HepG2 (cell line): Measurements from ENCODE around the gene CORO1C. TPM values are rescaled to one million over a fixed set of nuclear protein-coding genes. Genes with fewer than 3 reads are reported as not detected.

ENCODE experiments used
- ATAC-seq: fragments of 200-7000 bp; cut with Tn5 transposase; 3 replicates; pipeline ENCODE4 v1.9.1; 2020; ENCODE audit warnings: mild to moderate bottlenecking, moderate library complexity
- BruUV-seq: library from RNA; stranded (reverse); fragments of 400-500 nt; replicated peaks from 2 replicates; lab custom pipeline; 2021; lab: Mats Ljungman, UMichigan
- CTCF ChIA-PET: fragments of 300-600 bp; formaldehyde crosslinking; extraction: SDS; loops from one replicate; lab custom pipeline; 2021; ENCODE audit warnings: low total read pairs, inconsistent platforms, low intra/inter-chr PET ratio; lab: Yijun Ruan, JAX
- POLR2A ChIA-PET: fragments of 350-600 bp; sonication (Branson Sonifier 250); formaldehyde crosslinking; loops from one replicate; lab custom pipeline; 2020; ENCODE audit warnings: antibody characterized with exemption, inconsistent platforms; lab: Yijun Ruan, JAX
- DNase-seq: peaks from one replicate; pipeline ENCODE4 v3.0.0-alpha.2; 2015; ENCODE audit warnings: low spot score
- FAIRE-seq: peaks from 3 replicates; lab custom pipeline; 2011; peaks lifted over from hg19 to GRCh38; lab: Jason Lieb, UNC
- H2AFZ ChIP-seq: one replicate; pipeline ENCODE4 v1.6.1; 2011; ENCODE audit warnings: low read length, inconsistent platforms
- H3K27ac ChIP-seq: fragments of 300-600 bp; 3 replicates; pipeline ENCODE4 v1.8.0; 2011; ENCODE audit warnings: mixed run types, mild to moderate bottlenecking, mixed read lengths, low read length, inconsistent platforms; ENCODE audit not compliant: insufficient read depth; ENCODE audit errors: extremely low read length
- H3K27me3 ChIP-seq, 2 experiments: fragments of 200-600 bp in 1 of 2; 2 replicates in 1 of 2; 3 replicates in 1 of 2; pipeline versions ENCODE4 v1.6.0 to v1.8.0; 2011; ENCODE audit warnings: low read length in 2 of 2, mild to moderate bottlenecking in 2 of 2, moderate library complexity in 2 of 2, inconsistent platforms in 1 of 2; ENCODE audit not compliant: insufficient read depth in 2 of 2, control insufficient read depth in 1 of 2
- H3K36me3 ChIP-seq, 2 experiments: fragments of 200-600 bp in 1 of 2; replicated peaks in 1 of 2; 2 replicates in 1 of 2; 3 replicates in 1 of 2; pipeline versions ENCODE4 v1.5.1 to v1.8.0; 2011; ENCODE audit warnings: low read length in 2 of 2, inconsistent platforms in 1 of 2; ENCODE audit not compliant: insufficient read depth in 2 of 2, control insufficient read depth in 1 of 2
- H3K4me1 ChIP-seq: 2 replicates; pipeline ENCODE4 v1.5.1; 2012; ENCODE audit warnings: low read length, inconsistent platforms; ENCODE audit not compliant: insufficient read depth
- H3K4me2 ChIP-seq: 2 replicates; pipeline ENCODE4 v1.6.0; 2011; ENCODE audit warnings: low read depth, low read length, inconsistent platforms
- H3K4me3 ChIP-seq, 3 experiments: fragments of 200-600 bp in 1 of 3; sonication (generic), shearing (Covaris generic) in 1 of 3; replicated peaks in 1 of 3; 2 replicates each; pipeline ENCODE4 v1.5.1; 2011 to 2016; ENCODE audit warnings: low read length in 3 of 3, inconsistent platforms in 2 of 3, low read depth in 2 of 3, mild to moderate bottlenecking in 2 of 3, control low read depth in 1 of 3, mixed read lengths in 1 of 3; ENCODE audit not compliant: insufficient read depth in 1 of 3
- H3K79me2 ChIP-seq: one replicate; pipeline ENCODE4 v1.6.1; 2011; ENCODE audit warnings: low read length, inconsistent platforms; ENCODE audit not compliant: insufficient read depth
- H3K9ac ChIP-seq: 2 replicates; pipeline ENCODE4 v1.6.0; 2011; ENCODE audit warnings: mild to moderate bottlenecking, low read depth, low read length, inconsistent platforms; ENCODE audit not compliant: insufficient read depth
- H3K9me3 ChIP-seq: 2 replicates; pipeline ENCODE4 v1.5.1; 2012; ENCODE audit warnings: mild to moderate bottlenecking, low read length
- H4K20me1 ChIP-seq: 2 replicates; pipeline ENCODE4 v1.6.0; 2011; ENCODE audit warnings: inconsistent platforms, mild to moderate bottlenecking, low read length, moderate library complexity; ENCODE audit not compliant: insufficient read depth
- CBFB ChIP-seq: sonication (generic); formaldehyde crosslinking; IDR thresholded peaks from 2 replicates; pipeline ENCODE4 v1.4.0; 2020; ENCODE audit warnings: missing genetic modification reagents
- PHF20 ChIP-seq: sonication (generic); formaldehyde crosslinking; IDR thresholded peaks from 2 replicates; pipeline ENCODE4 v1.5.0; 2020; ENCODE audit warnings: mild to moderate bottlenecking, missing genetic modification reagents
- SKI ChIP-seq: fragments of 450-650 bp; IDR thresholded peaks from one replicate; pipeline ENCODE4 v1.6.1; 2018; ENCODE audit warnings: mild to moderate bottlenecking; ENCODE audit not compliant: partially characterized antibody
- SRSF9 ChIP-seq: fragments of 200-400 bp; formaldehyde crosslinking; IDR thresholded peaks from 2 replicates; pipeline ENCODE4 v1.6.1; 2018; ENCODE audit warnings: borderline replicate concordance, mild to moderate bottlenecking, low read depth, low read length; ENCODE audit not compliant: insufficient read depth, poor library complexity, severe bottlenecking
- ZNF558 ChIP-seq: sonication (generic); formaldehyde crosslinking; IDR thresholded peaks from 2 replicates; pipeline ENCODE4 v1.9.0; 2022; ENCODE audit warnings: mild to moderate bottlenecking, missing genetic modification reagents, borderline replicate concordance
- WGBS: methylation state at CpG from one replicate; pipeline ENCODE4 v1.1.6; 2017; ENCODE audit warnings: low lambda C conversion rate; 5-methylcytosine and 5-hydroxymethylcytosine counted together
- in situ Hi-C: cut with HindIII; loops from 2 replicates; pipeline ENCODE4 v1.10.0; 2017; ENCODE audit warnings: low pct_unique_long_range_greater_than_20kb; ENCODE audit not compliant: extremely low pct_ligation_motif_present
- intact Hi-C: fragments of 100-400 bp; cut with micrococcal nuclease; formaldehyde crosslinking; loops from one replicate; pipeline ENCODE4 v1.10.0; 2022; ENCODE audit not compliant: unreplicated experiment
- polyA plus RNA-seq, 8 experiments: library from polyadenylated mRNA; depleted of rRNA in 3 of 8; stranded (reverse) in 7 of 8; unstranded in 1 of 8; fragments of >200 nt; fragmentation: Illumina TruSeq in 4 of 8; extraction: Trizol in 4 of 8; gene quantifications; 2 replicates each; pipeline versions ENCODE4 v1.2.1 to v1.2.3, GENCODE V29; 2011 to 2016; ENCODE audit warnings: low read depth in 4 of 8, missing spikeins in 1 of 8, mixed read lengths in 1 of 8; ENCODE audit not compliant: insufficient read depth in 1 of 8
- total RNA-seq, 5 experiments: library from RNA; depleted of rRNA; stranded (reverse); fragments of >200 nt; fragmentation: Illumina TruSeq; extraction: Trizol; gene quantifications; 2 replicates each; pipeline ENCODE4 v1.2.3, GENCODE V29; 2016; ENCODE audit warnings: low read depth in 1 of 5
- TF ChIP-seq, protein P1 (sequence below): sonication (generic); formaldehyde crosslinking; IDR thresholded peaks from 2 replicates; pipeline ENCODE4 v1.4.0; 2020; ENCODE audit warnings: missing genetic modification reagents, mild to moderate bottlenecking, borderline replicate concordance
- TF ChIP-seq, protein P2 (sequence below): sonication (generic); formaldehyde crosslinking; IDR thresholded peaks from 2 replicates; pipeline ENCODE4 v1.4.0; 2020; ENCODE audit warnings: missing genetic modification reagents

The CORO1C gene
- total and polyA plus RNA-seq, 2 of the 13 experiments (the other 11 are each of a cell fraction or from before 2014, with no cell fraction given), result 73.7 to 131 TPM

DNA sequence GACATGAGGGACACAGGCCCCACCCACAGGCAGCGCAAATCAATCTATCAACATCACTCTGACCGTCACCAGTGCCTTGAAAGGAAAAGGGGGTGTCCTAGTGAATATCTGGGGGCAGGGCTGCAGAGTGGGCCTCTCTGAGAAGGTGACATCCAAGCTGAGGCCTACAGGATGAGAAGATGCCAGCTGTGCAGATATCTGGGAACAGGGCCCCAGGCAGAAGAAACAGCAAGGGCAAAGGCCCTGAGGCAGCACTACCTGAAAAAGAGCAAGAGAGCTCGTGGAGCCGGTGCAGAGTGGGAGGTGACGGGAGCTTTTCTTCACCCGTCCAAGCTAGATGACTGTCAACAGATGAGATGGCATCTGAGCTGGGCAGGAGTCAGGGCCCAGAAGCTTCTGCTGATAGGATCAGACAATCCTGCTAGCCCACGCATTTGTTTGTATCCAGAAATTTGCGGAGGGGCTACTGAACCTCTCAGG is 120.9 kb downstream of the CORO1C start (continued):
- TF ChIP-seq CBFB (CRISPR knock-in tag) (no peak), SKI (no peak), PHF20 (CRISPR knock-in tag) (no peak), ZNF558 (CRISPR knock-in tag) (no peak)
- TF ChIP-seq, protein P1, sequence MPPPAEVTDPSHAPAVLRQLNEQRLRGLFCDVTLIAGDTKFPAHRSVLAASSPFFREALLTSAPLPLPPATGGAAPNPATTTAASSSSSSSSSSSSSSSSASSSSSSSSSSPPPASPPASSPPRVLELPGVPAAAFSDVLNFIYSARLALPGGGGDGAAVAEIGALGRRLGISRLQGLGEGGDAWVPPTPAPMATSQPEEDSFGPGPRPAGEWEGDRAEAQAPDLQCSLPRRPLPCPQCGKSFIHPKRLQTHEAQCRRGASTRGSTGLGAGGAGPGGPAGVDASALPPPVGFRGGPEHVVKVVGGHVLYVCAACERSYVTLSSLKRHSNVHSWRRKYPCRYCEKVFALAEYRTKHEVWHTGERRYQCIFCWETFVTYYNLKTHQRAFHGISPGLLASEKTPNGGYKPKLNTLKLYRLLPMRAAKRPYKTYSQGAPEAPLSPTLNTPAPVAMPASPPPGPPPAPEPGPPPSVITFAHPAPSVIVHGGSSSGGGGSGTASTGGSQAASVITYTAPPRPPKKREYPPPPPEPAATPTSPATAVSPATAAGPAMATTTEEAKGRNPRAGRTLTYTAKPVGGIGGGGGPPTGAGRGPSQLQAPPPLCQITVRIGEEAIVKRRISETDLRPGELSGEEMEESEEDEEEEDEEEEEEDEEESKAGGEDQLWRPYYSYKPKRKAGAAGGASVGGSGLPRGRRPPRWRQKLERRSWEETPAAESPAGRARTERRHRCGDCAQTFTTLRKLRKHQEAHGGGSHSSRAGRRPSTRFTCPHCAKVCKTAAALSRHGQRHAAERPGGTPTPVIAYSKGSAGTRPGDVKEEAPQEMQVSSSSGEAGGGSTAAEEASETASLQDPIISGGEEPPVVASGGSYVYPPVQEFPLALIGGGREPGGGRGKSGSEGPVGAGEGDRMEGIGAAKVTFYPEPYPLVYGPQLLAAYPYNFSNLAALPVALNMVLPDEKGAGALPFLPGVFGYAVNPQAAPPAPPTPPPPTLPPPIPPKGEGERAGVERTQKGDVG (CRISPR knock-in tag), result no peak

DNA sequence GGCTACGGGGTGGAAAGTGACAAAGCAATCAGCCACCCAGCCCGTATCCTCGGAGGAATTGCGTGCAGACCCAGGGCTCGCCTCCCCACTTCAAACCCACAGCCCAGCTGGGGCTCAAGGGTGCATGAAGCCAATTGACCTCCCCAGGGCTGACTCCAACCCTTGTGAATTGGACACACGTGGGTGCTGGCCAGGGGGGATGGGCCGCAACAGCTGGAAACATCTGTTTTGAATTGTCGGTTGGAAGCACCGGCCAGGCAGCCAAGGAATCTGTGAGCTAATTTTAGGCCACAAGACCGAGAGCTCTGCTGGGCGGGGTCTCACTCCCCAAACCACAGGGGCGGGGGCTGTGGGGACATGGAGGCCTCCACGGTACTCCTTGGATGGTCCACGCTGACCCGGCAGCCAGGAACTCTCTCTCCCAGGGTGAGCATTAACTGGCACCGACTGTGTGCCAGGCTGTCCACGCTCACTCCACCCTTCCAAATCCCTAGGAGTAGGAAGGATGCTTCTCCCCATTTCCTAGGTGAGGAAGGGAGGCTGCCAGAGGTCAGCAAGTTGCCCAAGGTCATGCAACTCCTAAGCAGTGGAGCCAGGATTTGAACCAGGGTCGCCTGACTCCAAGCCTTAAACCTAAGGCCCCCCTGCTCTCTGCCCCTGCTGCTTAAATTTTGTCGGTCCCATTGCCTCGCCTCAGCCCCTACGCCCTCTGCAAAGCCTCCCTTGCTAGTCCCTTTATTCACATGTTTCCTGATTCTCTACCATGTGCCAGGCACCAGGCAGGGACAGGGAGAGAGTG is 121.6 kb downstream of the CORO1C start:
- peaks cover 24% of the 10 kb centered on the region for H3K4me1 ChIP-seq
- H3K4me3 ChIP-seq, result no peak overlapping the region
- no peaks in the 10 kb centered on the region for H3K36me3 ChIP-seq
- no peaks in the 10 kb centered on the region for H3K79me2 ChIP-seq
- no peak overlapping the region for H3K27ac ChIP-seq
- DNase-seq (no peak), ATAC-seq (no peak), FAIRE-seq (no peak)
- no peak for TF ChIP-seq SRSF9
- TF ChIP-seq, protein P2, sequence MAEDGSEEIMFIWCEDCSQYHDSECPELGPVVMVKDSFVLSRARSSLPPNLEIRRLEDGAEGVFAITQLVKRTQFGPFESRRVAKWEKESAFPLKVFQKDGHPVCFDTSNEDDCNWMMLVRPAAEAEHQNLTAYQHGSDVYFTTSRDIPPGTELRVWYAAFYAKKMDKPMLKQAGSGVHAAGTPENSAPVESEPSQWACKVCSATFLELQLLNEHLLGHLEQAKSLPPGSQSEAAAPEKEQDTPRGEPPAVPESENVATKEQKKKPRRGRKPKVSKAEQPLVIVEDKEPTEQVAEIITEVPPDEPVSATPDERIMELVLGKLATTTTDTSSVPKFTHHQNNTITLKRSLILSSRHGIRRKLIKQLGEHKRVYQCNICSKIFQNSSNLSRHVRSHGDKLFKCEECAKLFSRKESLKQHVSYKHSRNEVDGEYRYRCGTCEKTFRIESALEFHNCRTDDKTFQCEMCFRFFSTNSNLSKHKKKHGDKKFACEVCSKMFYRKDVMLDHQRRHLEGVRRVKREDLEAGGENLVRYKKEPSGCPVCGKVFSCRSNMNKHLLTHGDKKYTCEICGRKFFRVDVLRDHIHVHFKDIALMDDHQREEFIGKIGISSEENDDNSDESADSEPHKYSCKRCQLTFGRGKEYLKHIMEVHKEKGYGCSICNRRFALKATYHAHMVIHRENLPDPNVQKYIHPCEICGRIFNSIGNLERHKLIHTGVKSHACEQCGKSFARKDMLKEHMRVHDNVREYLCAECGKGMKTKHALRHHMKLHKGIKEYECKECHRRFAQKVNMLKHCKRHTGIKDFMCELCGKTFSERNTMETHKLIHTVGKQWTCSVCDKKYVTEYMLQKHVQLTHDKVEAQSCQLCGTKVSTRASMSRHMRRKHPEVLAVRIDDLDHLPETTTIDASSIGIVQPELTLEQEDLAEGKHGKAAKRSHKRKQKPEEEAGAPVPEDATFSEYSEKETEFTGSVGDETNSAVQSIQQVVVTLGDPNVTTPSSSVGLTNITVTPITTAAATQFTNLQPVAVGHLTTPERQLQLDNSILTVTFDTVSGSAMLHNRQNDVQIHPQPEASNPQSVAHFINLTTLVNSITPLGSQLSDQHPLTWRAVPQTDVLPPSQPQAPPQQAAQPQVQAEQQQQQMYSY (CRISPR knock-in tag), result peak; percentile 72
- in situ Hi-C loops (no loop called here), intact Hi-C loops (no loop called here)
- H3K27me3 ChIP-seq, result peaks cover 0 to 22% of the 10 kb centered on the region in 2 experiments; a peak in 4 of 5 replicates
- no peaks in the 10 kb centered on the region for H4K20me1 ChIP-seq
- H2AFZ ChIP-seq, result no peak overlapping the region
- no TSS peak for BruUV-seq
- ChIA-PET CTCF (no interaction called here), POLR2A (no interaction called here)
- no peak overlapping the region for H3K9ac ChIP-seq
- no peaks in the 10 kb centered on the region for H3K9me3 ChIP-seq
- whole genome bisulfite sequencing, result 48% methylated on average over 4 of the region's 21 CpGs
- H3K4me2 ChIP-seq, result no peak overlapping the region
